ENCODE data around the gene MRPS9.

Gene MRPS9

DNA sequence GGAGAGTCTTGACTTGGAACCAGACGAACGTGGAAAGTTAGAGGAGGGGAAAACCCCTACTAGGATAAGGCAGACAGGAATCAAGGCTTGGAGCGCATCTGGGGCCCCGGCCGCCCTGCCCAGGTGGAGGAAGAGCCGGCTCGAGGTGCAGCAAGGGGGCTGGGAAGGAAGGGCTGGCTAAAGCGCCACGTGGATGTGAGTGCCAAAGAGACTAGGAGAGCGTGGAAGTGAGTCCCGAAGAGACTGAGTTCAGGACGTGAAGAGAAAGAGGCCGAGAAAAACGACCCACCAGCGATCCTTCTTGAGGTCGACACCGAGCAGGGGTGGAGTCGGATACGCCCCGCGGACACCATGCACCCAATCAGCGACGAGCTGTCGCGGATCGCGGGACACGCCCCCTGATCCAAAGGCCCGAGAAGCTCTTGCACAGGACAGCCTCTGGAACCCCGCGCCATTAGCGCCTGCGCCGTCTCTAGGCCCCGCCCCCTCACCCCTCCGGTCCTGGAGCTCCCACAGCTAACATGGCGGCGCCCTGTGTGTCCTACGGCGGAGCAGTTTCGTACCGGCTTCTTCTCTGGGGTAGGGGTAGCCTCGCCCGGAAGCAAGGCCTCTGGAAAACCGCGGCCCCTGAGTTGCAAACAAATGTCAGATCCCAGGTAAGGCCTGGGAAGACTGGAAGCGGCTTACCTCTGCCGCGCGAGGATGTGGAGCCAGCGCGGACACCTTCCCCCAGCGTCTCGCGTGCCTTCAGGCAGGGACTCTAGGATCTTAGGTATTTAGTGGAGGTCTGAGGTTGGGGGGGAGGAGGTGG is at the start of gene MRPS9:
Gene MRPS9 (plus strand): TSS at position 498 of the 811 bp plus-strand sequence. CDS start 24 bp downstream, at position 522.
- DNase-seq (ENCODE audit: low read depth), result peak; percentile 79

DNA sequence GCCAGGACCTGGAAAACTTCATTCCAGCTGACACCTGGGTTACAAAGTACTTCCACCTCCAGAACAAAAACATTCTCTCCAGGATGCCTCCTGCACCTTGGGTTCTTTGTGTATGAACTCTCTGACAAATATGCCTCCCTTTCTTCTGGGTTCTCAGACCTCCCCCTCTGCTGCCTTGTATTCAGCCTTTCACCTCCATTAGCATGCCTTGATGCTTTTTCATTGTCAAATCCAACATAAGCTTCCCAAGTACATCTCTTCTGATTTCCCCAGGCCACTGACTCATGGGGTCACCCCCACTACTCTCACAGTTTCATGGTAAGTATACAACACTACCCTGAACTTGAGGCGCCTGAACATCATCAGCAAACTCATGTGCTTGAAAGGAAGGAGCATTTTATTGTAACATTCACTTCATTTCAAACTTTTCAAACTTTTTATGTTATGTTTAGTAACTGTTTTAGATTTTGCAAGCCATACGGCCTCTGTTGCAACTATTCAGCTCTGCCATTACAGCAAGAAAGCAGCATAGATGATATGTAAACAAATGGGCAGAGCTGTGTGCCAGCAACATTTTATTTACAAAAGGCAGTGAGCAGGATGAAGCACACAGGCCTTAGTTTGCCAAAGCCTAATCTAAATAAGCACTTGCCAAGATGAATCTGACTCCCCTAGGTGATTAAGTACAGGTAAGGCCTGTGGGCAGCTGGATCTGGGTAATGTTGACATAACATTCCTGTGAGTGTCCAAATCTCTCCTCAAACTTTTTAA is 32.5 kb upstream of the MRPS9 start:
- DNase-seq (ENCODE audit: low read depth), result no peak

- no peak for DNase-seq (ENCODE audit: low read depth)
These were observed 30.5 kb upstream of the MRPS9 start for GRCh38 chr2:105007367-105007766.

DNA sequence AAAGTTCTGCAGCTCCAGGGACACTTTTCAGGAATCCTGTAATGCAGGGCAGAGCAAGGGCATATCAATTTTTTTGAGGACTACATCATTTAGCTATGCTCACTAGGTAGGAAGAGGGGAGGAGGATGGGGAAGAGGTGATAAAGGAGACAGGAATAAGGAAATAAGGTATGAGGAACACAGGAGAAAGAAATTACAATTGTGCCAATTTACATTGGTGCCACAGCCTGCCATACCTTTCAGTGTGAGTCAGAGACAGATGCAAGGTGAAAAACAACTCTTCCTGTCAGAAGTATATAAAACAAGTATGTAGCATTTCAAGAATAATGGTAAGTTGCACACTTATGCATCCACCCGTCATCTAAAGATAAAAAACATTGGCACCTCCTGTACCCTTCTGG is 5.4 kb upstream of the MRPS9 start:
- no peak for DNase-seq (ENCODE audit: low read depth)

DNA sequence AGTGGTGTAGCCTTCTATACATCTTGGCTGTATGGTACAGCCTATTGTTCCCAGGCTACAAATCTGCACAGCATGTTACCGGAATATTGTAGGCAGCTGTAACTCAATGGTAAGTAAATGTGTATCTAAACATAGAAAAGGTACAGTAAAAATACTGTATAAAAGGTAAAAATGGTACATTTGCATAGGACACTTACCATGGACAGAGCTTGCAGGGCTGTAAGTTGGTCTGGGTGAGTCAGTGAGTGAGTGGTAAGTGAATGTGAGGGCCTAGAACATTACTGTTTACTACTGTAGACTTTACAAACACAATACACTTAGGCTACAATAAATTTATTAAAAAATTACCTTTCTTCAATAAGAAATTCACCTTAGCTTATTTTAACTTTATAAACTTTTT is 3.7 kb upstream of the MRPS9 start:
- no peak for DNase-seq (ENCODE audit: low read depth)

GRCh38 chr2:105038383-105039061 is 653 bp downstream of the MRPS9 start:
- DNase-seq (ENCODE audit: low read depth), result no peak

GRCh38 chr2:105039559-105039958 is 1.7 kb downstream of the MRPS9 start:
- no peak for DNase-seq (ENCODE audit: low read depth)

GRCh38 chr2:105042189-105042588 is 4.3 kb downstream of the MRPS9 start:
- DNase-seq (ENCODE audit: low read depth), result no peak

GRCh38 chr2:105052773-105053172 is 14.9 kb downstream of the MRPS9 start:
- no peak for DNase-seq (ENCODE audit: low read depth)

GRCh38 chr2:105055613-105056012 is 17.7 kb downstream of the MRPS9 start:
- no peak for DNase-seq (ENCODE audit: low read depth)

GRCh38 chr2:105056245-105056644 is 18.4 kb downstream of the MRPS9 start:
- no peak for DNase-seq (ENCODE audit: low read depth)

GRCh38 chr2:105057005-105057404 is 19.1 kb downstream of the MRPS9 start:
- no peak for DNase-seq (ENCODE audit: low read depth)

DNA sequence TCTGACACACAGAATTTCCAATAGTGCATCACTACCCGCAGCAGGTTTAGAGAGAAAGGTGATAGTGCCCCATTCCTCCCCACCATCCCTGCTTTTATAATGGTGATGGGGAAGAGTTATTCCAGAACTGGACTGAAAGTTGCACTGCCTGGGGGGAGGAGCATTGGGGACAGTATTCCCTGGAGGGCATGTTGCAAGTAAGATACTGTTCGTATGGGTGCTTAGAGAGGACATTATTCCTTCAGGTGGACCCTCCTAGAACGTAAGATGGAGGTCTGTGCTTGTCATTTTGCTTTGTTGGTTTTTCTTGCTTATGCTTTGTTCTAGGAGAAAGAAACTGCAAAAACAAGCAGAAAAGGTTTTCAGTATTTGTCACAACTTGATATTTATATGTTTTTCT is 23.7 kb downstream of the MRPS9 start:
- no peak for DNase-seq (ENCODE audit: low read depth)

GRCh38 chr2:105062158-105062557 is 24.3 kb downstream of the MRPS9 start:
- DNase-seq (ENCODE audit: low read depth), result no peak

GRCh38 chr2:105068387-105068786 is 30.5 kb downstream of the MRPS9 start:
- no peak for DNase-seq (ENCODE audit: low read depth)

DNA sequence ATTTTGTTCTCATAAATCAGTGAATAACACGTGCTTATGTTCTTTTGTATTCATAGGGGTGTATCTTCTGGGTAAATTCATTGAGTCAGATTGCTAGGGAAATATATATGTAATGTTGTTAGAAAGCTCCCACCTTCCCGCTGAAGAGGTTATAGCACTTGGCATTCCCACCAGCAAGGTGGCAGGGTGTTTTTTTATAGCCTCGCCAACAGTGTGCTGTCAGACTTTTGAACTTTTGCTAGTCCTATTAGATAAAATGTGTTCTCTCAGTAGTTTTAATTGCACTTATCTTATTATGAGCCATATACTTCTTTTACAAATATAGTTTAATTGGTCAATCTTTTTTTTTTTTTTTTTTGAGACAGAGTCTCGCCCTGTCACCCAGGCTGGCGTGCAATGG is 31.0 kb downstream of the MRPS9 start:
- no peak for DNase-seq (ENCODE audit: low read depth)

GRCh38 chr2:105070010-105070865 is 32.4 kb downstream of the MRPS9 start:
- DNase-seq (ENCODE audit: low read depth), result no peak

DNA sequence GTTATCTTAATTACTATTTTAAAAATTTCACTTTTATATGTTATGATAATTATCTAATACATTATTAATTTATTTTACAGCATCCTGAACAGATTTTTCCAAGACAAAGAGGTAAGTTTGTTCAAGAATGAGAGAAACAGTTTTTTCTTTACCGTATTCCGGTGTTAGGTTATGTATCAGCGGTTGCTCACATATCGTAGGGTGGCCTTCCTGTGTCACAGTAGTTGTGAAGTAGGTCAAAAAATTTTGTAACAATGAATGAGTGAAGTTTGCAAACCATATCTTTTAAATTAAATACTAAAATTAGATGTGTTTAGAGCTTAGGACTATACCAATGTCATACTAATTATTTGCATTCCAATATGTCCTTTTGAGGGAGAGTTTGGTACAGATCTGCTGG is 33.5 kb downstream of the MRPS9 start:
- DNase-seq (ENCODE audit: low read depth), result no peak

- no peak for DNase-seq (ENCODE audit: low read depth)
These were observed 34.2 kb downstream of the MRPS9 start for GRCh38 chr2:105072039-105072438.

GRCh38 chr2:105073591-105073990 is 35.7 kb downstream of the MRPS9 start:
- DNase-seq (ENCODE audit: low read depth), result no peak

- no peak for DNase-seq (ENCODE audit: low read depth)
These were observed 38.3 kb downstream of the MRPS9 start for GRCh38 chr2:105076121-105076520.

Data from GM04503 (cell line).